WTC11 (cell line): Measurements from ENCODE around the gene TAC4. TPM values are rescaled to one million over a fixed set of nuclear protein-coding genes. Genes with fewer than 3 reads are reported as not detected.

Experiments
- CBFB ChIP-seq: sonication (generic); formaldehyde crosslinking; IDR thresholded peaks from 2 replicates; pipeline ENCODE4 v1.8.1; 2022; ENCODE audit warnings: mild to moderate bottlenecking, low read depth, missing genetic modification reagents
- CREB1 ChIP-seq: sonication (generic); formaldehyde crosslinking; IDR thresholded peaks from 2 replicates; pipeline ENCODE4 v1.8.0; 2023; ENCODE audit warnings: mild to moderate bottlenecking, missing genetic modification reagents
- CREM ChIP-seq: sonication (generic); formaldehyde crosslinking; IDR thresholded peaks from 2 replicates; pipeline ENCODE4 v1.8.1; 2022; ENCODE audit warnings: mild to moderate bottlenecking, missing genetic modification reagents, moderate library complexity
- ETV6 ChIP-seq: sonication (generic); formaldehyde crosslinking; IDR thresholded peaks from 2 replicates; pipeline ENCODE4 v1.8.1; 2022; ENCODE audit warnings: mild to moderate bottlenecking, missing genetic modification reagents
- FOXK1 ChIP-seq: sonication (generic); formaldehyde crosslinking; IDR thresholded peaks from 2 replicates; pipeline ENCODE4 v1.8.0; 2022; ENCODE audit warnings: mild to moderate bottlenecking, moderate library complexity, missing genetic modification reagents
- FOXP1 ChIP-seq: sonication (generic); formaldehyde crosslinking; IDR thresholded peaks from 2 replicates; pipeline ENCODE4 v1.8.0; 2022; ENCODE audit warnings: missing genetic modification reagents, mild to moderate bottlenecking, moderate library complexity, borderline replicate concordance
- IRF2 ChIP-seq: sonication (generic); formaldehyde crosslinking; IDR thresholded peaks from 2 replicates; pipeline ENCODE4 v1.8.0; 2022; ENCODE audit warnings: low read depth, missing genetic modification reagents, borderline replicate concordance
- JUN ChIP-seq: sonication (generic); formaldehyde crosslinking; IDR thresholded peaks from 2 replicates; pipeline ENCODE4 v1.8.0; 2023; ENCODE audit warnings: mild to moderate bottlenecking, missing genetic modification reagents
- KAT7 ChIP-seq: sonication (generic); formaldehyde crosslinking; IDR thresholded peaks from 2 replicates; pipeline ENCODE4 v1.8.1; 2023; ENCODE audit warnings: missing genetic modification reagents, mild to moderate bottlenecking, borderline replicate concordance
- NFATC4 ChIP-seq: fragments of 250-450 bp; sonication (Bioruptor Pico); IDR thresholded peaks from 2 replicates; pipeline ENCODE4 v1.9.0; 2021; ENCODE audit warnings: mild to moderate bottlenecking
- ZNF121 ChIP-seq: sonication (generic); formaldehyde crosslinking; IDR thresholded peaks from 2 replicates; pipeline ENCODE4 v1.8.0; 2023; ENCODE audit warnings: missing genetic modification reagents
- ZNF232 ChIP-seq: sonication (generic); formaldehyde crosslinking; IDR thresholded peaks from 2 replicates; pipeline ENCODE4 v1.8.0; 2022; ENCODE audit warnings: mild to moderate bottlenecking, missing genetic modification reagents
- ZNF396 ChIP-seq: fragments of 250-450 bp; sonication (Bioruptor Pico); IDR thresholded peaks from 2 replicates; pipeline ENCODE4 v1.8.0; 2021; ENCODE audit warnings: mild to moderate bottlenecking, moderate library complexity, borderline replicate concordance
- total RNA-seq: library from RNA; stranded (reverse); gene quantifications from 3 replicates; pipeline ENCODE4 v1.2.3, GENCODE V29; 2021
- TF ChIP-seq, protein P1 (sequence below): sonication (generic); formaldehyde crosslinking; IDR thresholded peaks from 2 replicates; pipeline ENCODE4 v1.8.0; 2023; ENCODE audit warnings: missing genetic modification reagents, mild to moderate bottlenecking, borderline replicate concordance
- TF ChIP-seq, protein P2 (sequence below): sonication (generic); formaldehyde crosslinking; IDR thresholded peaks from 2 replicates; pipeline ENCODE4 v1.8.1; 2022; ENCODE audit warnings: mild to moderate bottlenecking, missing genetic modification reagents, moderate library complexity, borderline replicate concordance
- TF ChIP-seq, protein P3 (sequence below): sonication (generic); formaldehyde crosslinking; IDR thresholded peaks from 2 replicates; pipeline ENCODE4 v1.8.1; 2023; ENCODE audit warnings: mild to moderate bottlenecking, moderate library complexity, missing genetic modification reagents
- TF ChIP-seq, protein P4 (sequence below): sonication (generic); formaldehyde crosslinking; IDR thresholded peaks from 2 replicates; pipeline ENCODE4 v1.8.0; 2022; ENCODE audit warnings: mild to moderate bottlenecking, missing genetic modification reagents
- TF ChIP-seq, protein P5 (sequence below): sonication (generic); formaldehyde crosslinking; IDR thresholded peaks from 2 replicates; pipeline ENCODE4 v1.8.0; 2022; ENCODE audit warnings: mild to moderate bottlenecking, missing genetic modification reagents
- TF ChIP-seq, protein P6 (sequence below): sonication (generic); formaldehyde crosslinking; IDR thresholded peaks from 2 replicates; pipeline ENCODE4 v1.8.1; 2022; ENCODE audit warnings: low read depth, mild to moderate bottlenecking, moderate library complexity, missing genetic modification reagents, borderline replicate concordance

The TAC4 gene
- total RNA-seq, 1 experiment from 2014 or later, result not detected

DNA sequence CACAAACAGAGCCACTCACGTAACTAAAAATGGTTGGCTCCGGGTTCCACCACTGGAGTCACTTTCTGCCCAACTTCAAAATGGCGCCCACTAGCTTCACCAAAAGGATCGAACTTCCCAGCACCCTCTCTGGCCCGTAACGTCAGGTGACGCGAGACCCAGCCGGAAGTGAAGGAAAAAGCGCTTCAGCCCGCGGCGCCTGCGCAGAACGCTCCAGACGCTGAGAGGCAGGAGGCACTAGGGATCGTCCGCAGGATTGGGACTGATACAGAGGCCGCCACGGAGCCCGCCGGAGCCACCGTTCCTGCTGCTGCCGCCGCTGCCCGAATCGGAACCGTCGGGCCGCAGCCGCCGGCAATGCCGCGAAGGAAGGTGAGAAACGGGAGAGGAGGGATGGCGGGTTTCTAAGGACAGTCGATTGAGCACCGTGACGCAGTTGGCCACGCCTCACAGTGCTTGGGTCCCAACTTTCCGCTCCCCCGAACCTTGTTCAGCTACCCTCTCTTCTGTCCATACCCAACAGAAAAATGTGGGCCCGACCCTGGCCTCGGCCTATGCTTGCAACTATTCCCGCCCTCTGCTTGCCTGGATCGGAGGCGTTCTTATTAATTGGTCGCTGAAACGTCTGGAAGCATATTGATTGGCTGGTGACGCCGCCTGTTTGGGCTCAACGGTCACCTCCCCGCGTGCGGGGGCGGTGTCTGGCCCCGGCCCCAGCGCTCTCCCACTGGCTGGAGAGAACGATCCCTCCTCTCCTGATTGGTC is 59.2 kb downstream of the TAC4 start, which contains the start of gene KAT7 (continued):
- TF ChIP-seq, protein P1, sequence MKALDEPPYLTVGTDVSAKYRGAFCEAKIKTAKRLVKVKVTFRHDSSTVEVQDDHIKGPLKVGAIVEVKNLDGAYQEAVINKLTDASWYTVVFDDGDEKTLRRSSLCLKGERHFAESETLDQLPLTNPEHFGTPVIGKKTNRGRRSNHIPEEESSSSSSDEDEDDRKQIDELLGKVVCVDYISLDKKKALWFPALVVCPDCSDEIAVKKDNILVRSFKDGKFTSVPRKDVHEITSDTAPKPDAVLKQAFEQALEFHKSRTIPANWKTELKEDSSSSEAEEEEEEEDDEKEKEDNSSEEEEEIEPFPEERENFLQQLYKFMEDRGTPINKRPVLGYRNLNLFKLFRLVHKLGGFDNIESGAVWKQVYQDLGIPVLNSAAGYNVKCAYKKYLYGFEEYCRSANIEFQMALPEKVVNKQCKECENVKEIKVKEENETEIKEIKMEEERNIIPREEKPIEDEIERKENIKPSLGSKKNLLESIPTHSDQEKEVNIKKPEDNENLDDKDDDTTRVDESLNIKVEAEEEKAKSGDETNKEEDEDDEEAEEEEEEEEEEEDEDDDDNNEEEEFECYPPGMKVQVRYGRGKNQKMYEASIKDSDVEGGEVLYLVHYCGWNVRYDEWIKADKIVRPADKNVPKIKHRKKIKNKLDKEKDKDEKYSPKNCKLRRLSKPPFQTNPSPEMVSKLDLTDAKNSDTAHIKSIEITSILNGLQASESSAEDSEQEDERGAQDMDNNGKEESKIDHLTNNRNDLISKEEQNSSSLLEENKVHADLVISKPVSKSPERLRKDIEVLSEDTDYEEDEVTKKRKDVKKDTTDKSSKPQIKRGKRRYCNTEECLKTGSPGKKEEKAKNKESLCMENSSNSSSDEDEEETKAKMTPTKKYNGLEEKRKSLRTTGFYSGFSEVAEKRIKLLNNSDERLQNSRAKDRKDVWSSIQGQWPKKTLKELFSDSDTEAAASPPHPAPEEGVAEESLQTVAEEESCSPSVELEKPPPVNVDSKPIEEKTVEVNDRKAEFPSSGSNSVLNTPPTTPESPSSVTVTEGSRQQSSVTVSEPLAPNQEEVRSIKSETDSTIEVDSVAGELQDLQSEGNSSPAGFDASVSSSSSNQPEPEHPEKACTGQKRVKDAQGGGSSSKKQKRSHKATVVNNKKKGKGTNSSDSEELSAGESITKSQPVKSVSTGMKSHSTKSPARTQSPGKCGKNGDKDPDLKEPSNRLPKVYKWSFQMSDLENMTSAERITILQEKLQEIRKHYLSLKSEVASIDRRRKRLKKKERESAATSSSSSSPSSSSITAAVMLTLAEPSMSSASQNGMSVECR (CRISPR knock-in tag), result peak; percentile 79; the same call in 1 of the 2 replicates
- TF ChIP-seq FOXK1 (CRISPR knock-in tag) (peak; percentile 16; the same call in 1 of the 2 replicates), IRF2 (CRISPR knock-in tag) (no peak), CBFB (CRISPR knock-in tag) (no peak), ZNF396 (CRISPR knock-in tag) (no peak), CREB1 (CRISPR knock-in tag) (no peak), JUN (no peak), NFATC4 (0 out of 2 replicates have a peak, but pooled peaks have one; percentile 9), FOXP1 (CRISPR knock-in tag) (peak; percentile 69; the same call in 1 of the 2 replicates), ZNF121 (CRISPR knock-in tag) (0 out of 2 replicates have a peak, but pooled peaks have one; percentile 1), KAT7 (CRISPR knock-in tag) (peak; percentile 82; the same call in 1 of the 2 replicates), ETV6 (CRISPR knock-in tag) (no peak; the same call in 1 of the 2 replicates), ZNF232 (0 out of 2 replicates have a peak, but pooled peaks have one; percentile 56), CREM (CRISPR knock-in tag) (peak; percentile 78)
- TF ChIP-seq, protein P2, sequence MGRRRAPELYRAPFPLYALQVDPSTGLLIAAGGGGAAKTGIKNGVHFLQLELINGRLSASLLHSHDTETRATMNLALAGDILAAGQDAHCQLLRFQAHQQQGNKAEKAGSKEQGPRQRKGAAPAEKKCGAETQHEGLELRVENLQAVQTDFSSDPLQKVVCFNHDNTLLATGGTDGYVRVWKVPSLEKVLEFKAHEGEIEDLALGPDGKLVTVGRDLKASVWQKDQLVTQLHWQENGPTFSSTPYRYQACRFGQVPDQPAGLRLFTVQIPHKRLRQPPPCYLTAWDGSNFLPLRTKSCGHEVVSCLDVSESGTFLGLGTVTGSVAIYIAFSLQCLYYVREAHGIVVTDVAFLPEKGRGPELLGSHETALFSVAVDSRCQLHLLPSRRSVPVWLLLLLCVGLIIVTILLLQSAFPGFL, result peak; percentile 90; the same call in 1 of the 2 replicates
- TF ChIP-seq, protein P3, sequence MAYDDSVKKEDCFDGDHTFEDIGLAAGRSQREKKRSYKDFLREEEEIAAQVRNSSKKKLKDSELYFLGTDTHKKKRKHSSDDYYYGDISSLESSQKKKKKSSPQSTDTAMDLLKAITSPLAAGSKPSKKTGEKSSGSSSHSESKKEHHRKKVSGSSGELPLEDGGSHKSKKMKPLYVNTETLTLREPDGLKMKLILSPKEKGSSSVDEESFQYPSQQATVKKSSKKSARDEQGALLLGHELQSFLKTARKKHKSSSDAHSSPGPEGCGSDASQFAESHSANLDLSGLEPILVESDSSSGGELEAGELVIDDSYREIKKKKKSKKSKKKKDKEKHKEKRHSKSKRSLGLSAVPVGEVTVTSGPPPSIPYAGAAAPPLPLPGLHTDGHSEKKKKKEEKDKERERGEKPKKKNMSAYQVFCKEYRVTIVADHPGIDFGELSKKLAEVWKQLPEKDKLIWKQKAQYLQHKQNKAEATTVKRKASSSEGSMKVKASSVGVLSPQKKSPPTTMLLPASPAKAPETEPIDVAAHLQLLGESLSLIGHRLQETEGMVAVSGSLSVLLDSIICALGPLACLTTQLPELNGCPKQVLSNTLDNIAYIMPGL, result peak; percentile 43; the same call in 1 of the 2 replicates
- TF ChIP-seq, protein P4, sequence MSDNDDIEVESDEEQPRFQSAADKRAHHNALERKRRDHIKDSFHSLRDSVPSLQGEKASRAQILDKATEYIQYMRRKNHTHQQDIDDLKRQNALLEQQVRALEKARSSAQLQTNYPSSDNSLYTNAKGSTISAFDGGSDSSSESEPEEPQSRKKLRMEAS (CRISPR knock-in tag), result no peak
- TF ChIP-seq, protein P5, sequence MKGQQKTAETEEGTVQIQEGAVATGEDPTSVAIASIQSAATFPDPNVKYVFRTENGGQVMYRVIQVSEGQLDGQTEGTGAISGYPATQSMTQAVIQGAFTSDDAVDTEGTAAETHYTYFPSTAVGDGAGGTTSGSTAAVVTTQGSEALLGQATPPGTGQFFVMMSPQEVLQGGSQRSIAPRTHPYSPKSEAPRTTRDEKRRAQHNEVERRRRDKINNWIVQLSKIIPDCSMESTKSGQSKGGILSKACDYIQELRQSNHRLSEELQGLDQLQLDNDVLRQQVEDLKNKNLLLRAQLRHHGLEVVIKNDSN (CRISPR knock-in tag), result peak; percentile 95
- TF ChIP-seq, protein P6, sequence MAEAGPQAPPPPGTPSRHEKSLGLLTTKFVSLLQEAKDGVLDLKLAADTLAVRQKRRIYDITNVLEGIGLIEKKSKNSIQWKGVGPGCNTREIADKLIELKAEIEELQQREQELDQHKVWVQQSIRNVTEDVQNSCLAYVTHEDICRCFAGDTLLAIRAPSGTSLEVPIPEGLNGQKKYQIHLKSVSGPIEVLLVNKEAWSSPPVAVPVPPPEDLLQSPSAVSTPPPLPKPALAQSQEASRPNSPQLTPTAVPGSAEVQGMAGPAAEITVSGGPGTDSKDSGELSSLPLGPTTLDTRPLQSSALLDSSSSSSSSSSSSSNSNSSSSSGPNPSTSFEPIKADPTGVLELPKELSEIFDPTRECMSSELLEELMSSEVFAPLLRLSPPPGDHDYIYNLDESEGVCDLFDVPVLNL (CRISPR knock-in tag), result no peak

Other genes starting within 250 kb of the TAC4 start
- 19.2 to 32.4 TPM (median 22.4 TPM) in 3 replicates for gene SPOP, start 170.0 kb downstream of the TAC4 start, total RNA-seq
- 43.7 to 55.9 TPM (median 45.0 TPM) in 3 replicates for gene SLC35B1, start 140.1 kb downstream of the TAC4 start, total RNA-seq
- gene FAM117A, start 83.9 kb downstream of the TAC4 start, total RNA-seq, result 26.2 to 30.4 TPM (median 29.7 TPM) in 3 replicates
- 165 to 199 TPM (median 171 TPM) in 3 replicates for gene KAT7, start 59.4 kb downstream of the TAC4 start, total RNA-seq
- 1.3 to 1.8 TPM (median 1.6 TPM) in 3 replicates for gene DLX4, start 121.1 kb upstream of the TAC4 start, total RNA-seq
- 0.44 to 0.78 TPM (median 0.74 TPM) in 3 replicates for gene DLX3, start 147.2 kb upstream of the TAC4 start, total RNA-seq
- gene ITGA3, start 208.0 kb upstream of the TAC4 start, total RNA-seq, result 35.3 to 44.2 TPM (median 35.5 TPM) in 3 replicates
- 16.6 to 21.3 TPM (median 19.8 TPM) in 3 replicates for gene PDK2, start 247.3 kb upstream of the TAC4 start, total RNA-seq